ENCODE measurements around the gene TP53. TPM values are rescaled to one million over a fixed set of nuclear protein-coding genes. Genes with fewer than 3 reads are reported as not detected.
A peak's percentile ranks its signal among the peaks of the same experiment; 100 is the strongest.

Gene TP53
- total and polyA plus RNA-seq, 7 donors = 14.0 to 45.3 (median 16.2) TPM

DNA sequence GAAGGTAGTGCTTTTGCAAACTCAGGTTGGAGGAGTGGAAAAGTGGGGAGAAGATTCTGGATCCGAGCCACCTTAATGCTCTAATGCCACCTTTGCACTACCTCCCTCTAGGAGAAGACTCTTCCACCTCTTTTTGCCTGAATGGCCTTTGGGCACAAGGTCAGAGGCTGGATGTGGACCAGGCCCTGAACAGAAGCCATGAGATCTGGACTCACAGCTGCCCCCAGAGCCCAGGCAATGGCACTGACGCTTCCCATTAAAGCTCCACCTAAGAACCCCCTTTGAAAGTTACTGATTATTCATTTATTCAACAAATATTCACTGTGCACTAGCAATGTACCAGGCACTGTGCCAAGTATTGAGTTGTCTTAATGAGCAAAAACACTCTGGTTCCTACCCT, 54.2 kb downstream of the TP53 start:
- TF ChIP-seq POLR2AphosphoS5 (IDR thresholded peaks at IDR 0.05) (no peak), EP300 (IDR thresholded peaks at IDR 0.05) (no peak), POLR2A (IDR thresholded peaks at IDR 0.05) (no peak)
- TF ChIP-seq, protein P1, sequence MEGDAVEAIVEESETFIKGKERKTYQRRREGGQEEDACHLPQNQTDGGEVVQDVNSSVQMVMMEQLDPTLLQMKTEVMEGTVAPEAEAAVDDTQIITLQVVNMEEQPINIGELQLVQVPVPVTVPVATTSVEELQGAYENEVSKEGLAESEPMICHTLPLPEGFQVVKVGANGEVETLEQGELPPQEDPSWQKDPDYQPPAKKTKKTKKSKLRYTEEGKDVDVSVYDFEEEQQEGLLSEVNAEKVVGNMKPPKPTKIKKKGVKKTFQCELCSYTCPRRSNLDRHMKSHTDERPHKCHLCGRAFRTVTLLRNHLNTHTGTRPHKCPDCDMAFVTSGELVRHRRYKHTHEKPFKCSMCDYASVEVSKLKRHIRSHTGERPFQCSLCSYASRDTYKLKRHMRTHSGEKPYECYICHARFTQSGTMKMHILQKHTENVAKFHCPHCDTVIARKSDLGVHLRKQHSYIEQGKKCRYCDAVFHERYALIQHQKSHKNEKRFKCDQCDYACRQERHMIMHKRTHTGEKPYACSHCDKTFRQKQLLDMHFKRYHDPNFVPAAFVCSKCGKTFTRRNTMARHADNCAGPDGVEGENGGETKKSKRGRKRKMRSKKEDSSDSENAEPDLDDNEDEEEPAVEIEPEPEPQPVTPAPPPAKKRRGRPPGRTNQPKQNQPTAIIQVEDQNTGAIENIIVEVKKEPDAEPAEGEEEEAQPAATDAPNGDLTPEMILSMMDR (IDR thresholded peaks at IDR 0.05) = no peak
- Histone ChIP-seq H3K36me3 (no peaks in the 10 kb centered on the region), H3K27ac (no peak overlapping the region), H3K4me3 (no peak overlapping the region), H3K4me1 (peaks cover 0 to 6% (median 4%) of the 10 kb centered on the region in 4 donors), H3K27me3 (no peaks in the 10 kb centered on the region), H3K9me3 (no peaks in the 10 kb centered on the region)
- no peak for DNase-seq
- WGBS, 2 donors = 80 to 93% methylated on average over 2 of the region's 2 CpGs
- intact Hi-C loops (cut with DNase I) = no loop called here

DNA sequence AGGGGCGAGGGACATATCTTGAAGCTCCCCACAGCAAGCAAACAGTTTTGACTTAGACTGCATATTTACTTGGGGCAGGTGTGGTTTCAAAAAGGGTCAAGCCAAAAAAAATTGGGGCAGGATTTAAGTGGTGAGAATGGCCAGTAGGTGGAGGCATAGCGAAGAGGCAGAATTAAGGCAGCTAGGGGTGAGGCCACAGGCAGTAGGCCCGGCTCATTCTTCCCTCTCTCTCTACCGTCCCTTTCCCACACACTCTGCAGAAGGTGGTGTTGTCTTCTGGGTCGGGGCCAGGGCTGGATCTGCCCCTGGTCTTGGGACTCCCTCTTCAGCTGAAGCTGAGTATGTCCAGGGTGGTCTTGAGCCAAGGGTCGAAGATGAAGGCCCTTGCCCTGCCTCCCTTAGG, 54.8 kb downstream of the TP53 start:
- WGBS, 2 donors = 27 to 37% methylated on average over 6 of the region's 6 CpGs
- intact Hi-C loops (cut with DNase I) = no loop called here

DNA sequence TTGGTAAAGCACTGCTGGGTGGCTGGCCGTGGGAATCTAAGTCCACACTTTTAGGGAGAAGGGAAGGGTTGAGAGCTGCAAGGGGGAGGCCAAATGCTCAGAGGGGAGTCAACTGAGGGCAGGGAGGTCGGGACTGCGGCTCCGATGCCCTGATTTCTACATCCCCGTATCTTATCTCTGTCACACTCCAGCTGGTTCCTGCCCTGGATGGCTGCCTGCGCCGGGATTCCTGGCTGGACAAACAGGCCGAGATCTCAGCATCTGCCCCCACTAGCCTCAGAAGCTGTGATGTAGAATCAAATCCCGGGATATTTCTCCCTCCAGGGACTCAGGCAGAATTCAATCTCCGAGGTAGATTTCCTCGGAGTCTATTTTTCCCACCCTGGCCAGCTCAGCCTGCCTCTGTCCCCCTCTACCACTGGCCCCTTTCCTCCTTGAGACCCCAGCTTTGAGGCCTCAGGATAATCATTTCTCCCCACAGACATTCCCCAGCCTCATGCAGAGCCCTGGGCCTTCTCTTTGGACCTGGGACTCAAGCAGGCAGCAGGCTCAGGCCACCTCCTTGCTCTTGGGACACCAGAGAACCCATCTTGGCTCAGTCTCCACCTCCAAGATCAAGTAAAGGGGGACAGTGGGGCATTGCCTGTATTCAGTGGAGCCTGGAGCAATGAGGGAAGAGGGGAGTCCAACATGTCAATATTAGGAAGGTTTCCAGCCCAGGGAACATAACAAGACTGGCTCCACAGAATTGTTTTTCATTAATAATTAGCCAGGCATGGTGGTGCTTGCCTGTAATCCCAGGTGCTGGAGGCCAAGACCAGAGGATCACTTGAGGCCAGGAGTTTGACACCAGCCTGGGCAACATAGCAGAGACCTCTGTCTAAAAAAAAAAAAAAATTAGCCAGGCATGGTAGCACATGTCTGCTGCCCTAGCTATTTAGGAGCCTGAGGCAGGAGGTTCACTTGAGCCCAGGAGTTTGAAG, 55.6 kb downstream of the TP53 start:
- Histone ChIP-seq H3K27me3 (no peaks in the 10 kb centered on the region), H3K4me3 (no peak overlapping the region), H3K36me3 (no peaks in the 10 kb centered on the region), H3K4me1 (peaks cover 0 to 12% (median 10%) of the 10 kb centered on the region in 4 donors), H3K9me3 (no peaks in the 10 kb centered on the region), H3K27ac (no peak overlapping the region)
- TF ChIP-seq, protein P1 (IDR thresholded peaks at IDR 0.05) = no peak
- no peak for TF ChIP-seq POLR2AphosphoS5 (IDR thresholded peaks at IDR 0.05)
- no peak for TF ChIP-seq EP300 (IDR thresholded peaks at IDR 0.05)
- TF ChIP-seq POLR2A (IDR thresholded peaks at IDR 0.05) = no peak
- intact Hi-C loops (cut with DNase I) = no loop called here
- 87 to 88% methylated on average over 11 of the region's 11 CpGs for WGBS, 2 donors
- no peak for DNase-seq

More for the DNA sequence above, 54.8 kb downstream of the TP53 start:
- no peaks in the 10 kb centered on the region for H3K36me3 ChIP-seq
- DNase-seq = no peak
- TF ChIP-seq POLR2AphosphoS5 (IDR thresholded peaks at IDR 0.05) (no peak), EP300 (IDR thresholded peaks at IDR 0.05) (no peak), POLR2A (IDR thresholded peaks at IDR 0.05) (no peak)
- TF ChIP-seq, protein P1 (IDR thresholded peaks at IDR 0.05) = peak in 3 of 4 experiments; percentile 30 to 40 (median 35)
- H3K27me3 ChIP-seq = no peaks in the 10 kb centered on the region
- no peaks in the 10 kb centered on the region for H3K9me3 ChIP-seq
- H3K27ac ChIP-seq = no peak overlapping the region
- no peak overlapping the region for H3K4me3 ChIP-seq
- H3K4me1 ChIP-seq = peaks cover 0 to 9% (median 6%) of the 10 kb centered on the region in 4 donors

DNA sequence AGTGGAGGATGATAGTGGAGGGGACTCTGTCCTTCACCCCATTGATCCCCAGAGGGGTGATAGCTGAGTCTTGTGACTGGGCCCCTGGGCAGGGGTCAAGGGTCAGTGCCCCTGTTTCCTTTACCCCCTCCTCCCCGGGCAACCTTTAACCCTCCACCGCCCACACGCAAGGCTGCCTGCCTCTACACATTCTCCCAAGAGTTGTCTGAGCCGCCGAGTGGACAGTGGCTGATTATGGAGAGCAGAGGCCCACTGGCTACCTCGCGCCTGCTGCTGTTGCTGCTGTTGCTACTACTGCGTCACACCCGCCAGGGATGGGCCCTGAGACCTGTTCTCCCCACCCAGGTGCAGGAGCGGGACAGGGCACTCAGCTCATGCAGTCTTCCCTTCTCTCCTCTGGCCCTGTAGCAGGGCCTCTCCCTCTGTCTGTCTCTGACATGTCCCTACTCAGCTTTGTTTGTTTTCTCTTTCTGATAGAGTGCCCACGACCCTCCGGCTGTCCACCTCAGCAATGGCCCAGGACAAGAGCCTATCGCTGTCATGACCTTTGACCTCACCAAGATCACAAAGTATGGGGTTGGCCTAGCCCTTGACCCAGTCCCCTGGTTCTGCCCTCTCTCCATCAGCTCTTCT, 57.2 kb downstream of the TP53 start, which contains the start of gene SHBG:
TSS of gene SHBG (plus strand) at position 197 of the 633 bp plus-strand sequence. CDS start at position 235, 38 bp downstream.
- no peak for TF ChIP-seq POLR2AphosphoS5 (IDR thresholded peaks at IDR 0.05)
- no peak for TF ChIP-seq POLR2A (IDR thresholded peaks at IDR 0.05)
- TF ChIP-seq EP300 (IDR thresholded peaks at IDR 0.05) = no peak
- TF ChIP-seq, protein P1 (IDR thresholded peaks at IDR 0.05) = no peak
- no peak for DNase-seq
- H3K27ac ChIP-seq = no peak within 1 kb of the TSS
- H3K27me3 ChIP-seq = no peaks in the 10 kb centered on the region
- H3K4me1 ChIP-seq = peaks cover 0 to 17% (median 14%) of the 10 kb centered on the region in 4 donors
- intact Hi-C loops (cut with DNase I) = no loop called here
- H3K4me3 ChIP-seq = no peak within 1 kb of the TSS
- H3K9me3 ChIP-seq = no peaks in the 10 kb centered on the region
- 65 to 86% methylated on average over 13 of the region's 13 CpGs for WGBS, 2 donors
- peaks cover 0 to 13% (median 5%) of the 10 kb centered on the region in 4 donors for H3K36me3 ChIP-seq

Measured in sigmoid colon (tissue), 7 donors.